Measurements from ENCODE around the gene CYP3A7. TPM values are rescaled to one million over a fixed set of nuclear protein-coding genes. Genes with fewer than 3 reads are reported as not detected.

The CYP3A7 gene
- total RNA-seq = not detected
- under 1 TPM in 1 of 2 donors, not detected in 1; 0.08 TPM for polyA plus RNA-seq
- total RNA-seq = not detected

GRCh38 chr7:99734987-99735386, at the start of gene CYP3A7:
Gene CYP3A7 (minus strand): TSS chr7:99735196. CDS start chr7:99735093, 103 bp downstream.
- Mint-ChIP-seq H3K36me3 (peaks cover 4 to 21% (median 12%) of the 10 kb centered on the region in 5 donors), H3K4me3 (no peak within 1 kb of the TSS), H3K9me3 (peaks cover 0 to 3% (median 0%) of the 10 kb centered on the region in 11 donors), H3K4me1 (peaks cover 0 to 5% (median 0%) of the 10 kb centered on the region in 7 donors), H3K27ac (no peak within 1 kb of the TSS), H3K27me3 (no peaks in the 10 kb centered on the region)
- ATAC-seq (no peak), DNase-seq (no peak)
- Histone ChIP-seq H3K27ac (ENCODE audit: low read depth, low read length) (no peak within 1 kb of the TSS), H3K9me3 (ENCODE audit: control insufficient read depth in 2 of 3, low read length in 3 of 3) (no peaks in the 10 kb centered on the region), H3K36me3 (ENCODE audit: control insufficient read depth in 2 of 3, insufficient read depth in 3 of 3, low read length in 3 of 3) (no peaks in the 10 kb centered on the region), H3K4me3 (ENCODE audit: low read length) (no peak within 1 kb of the TSS), H3K4me1 (ENCODE audit: control insufficient read depth in 2 of 2, insufficient read depth in 2 of 2, low read length in 2 of 2) (no peaks in the 10 kb centered on the region), H3K27me3 (ENCODE audit: control insufficient read depth in 2 of 2, insufficient read depth in 2 of 2, low read length in 2 of 2) (no peaks in the 10 kb centered on the region)
- ChIA-PET CTCF (no interaction called here), POLR2A (no interaction called here)
- intact Hi-C loops (cut with micrococcal nuclease) = no loop called here

- Mint-ChIP-seq H3K4me3 (no peak within 1 kb of the TSS), H3K27ac (no peak within 1 kb of the TSS), H3K27me3 (peaks cover 0 to 15% (median 5%) of the 10 kb centered on the region in 5 donors), H3K4me1 (peaks cover 0 to 20% (median 12%) of the 10 kb centered on the region in 7 donors), H3K36me3 (no peaks in the 10 kb centered on the region), H3K9me3 (peaks cover 0 to 2% (median 0%) of the 10 kb centered on the region in 11 donors)
- DNase-seq (no peak), ATAC-seq (no peak)
- CTCF ChIA-PET = no interaction called here
- no peaks in the 10 kb centered on the region for H3K4me1 ChIP-seq (ENCODE audit: control insufficient read depth in 2 of 2, insufficient read depth in 2 of 2, low read length in 2 of 2)
- H3K4me3 ChIP-seq (ENCODE audit: low read length) = no peak within 1 kb of the TSS
- no peaks in the 10 kb centered on the region for H3K9me3 ChIP-seq (ENCODE audit: control insufficient read depth in 2 of 3, low read length in 3 of 3)
- H3K27me3 ChIP-seq (ENCODE audit: control insufficient read depth in 2 of 2, insufficient read depth in 2 of 2, low read length in 2 of 2) = no peaks in the 10 kb centered on the region
- no peaks in the 10 kb centered on the region for H3K36me3 ChIP-seq (ENCODE audit: control insufficient read depth in 2 of 3, insufficient read depth in 3 of 3, low read length in 3 of 3)
- POLR2A ChIA-PET = interaction anchor here (0.6 kb wide), 1 partner anchor 1050 kb away, joined by 4 read pairs; no protein-coding TSS in a partner anchor
- no peak within 1 kb of the TSS for H3K27ac ChIP-seq (ENCODE audit: low read depth, low read length)
- intact Hi-C loops (cut with micrococcal nuclease) = no loop called here
Observed at GRCh38 chr7:99784007-99784406, 49.0 kb upstream of the CYP3A7 start, which contains the start of gene CYP3A4. Gene CYP3A4 (minus strand): TSS chr7:99784184. CDS start chr7:99784081, 103 bp downstream.

GRCh38 chr7:99782012-99782953, 47.3 kb upstream of the CYP3A7 start:
- H3K9me3 ChIP-seq (ENCODE audit: control insufficient read depth in 2 of 3, low read length in 3 of 3) = no peaks in the 10 kb centered on the region
- no peaks in the 10 kb centered on the region for H3K36me3 Mint-ChIP-seq
- no peaks in the 10 kb centered on the region for H3K36me3 ChIP-seq (ENCODE audit: control insufficient read depth in 2 of 3, insufficient read depth in 3 of 3, low read length in 3 of 3)
- no peaks in the 10 kb centered on the region for H3K27me3 ChIP-seq (ENCODE audit: control insufficient read depth in 2 of 2, insufficient read depth in 2 of 2, low read length in 2 of 2)
- DNase-seq = no peak
- intact Hi-C loops (cut with micrococcal nuclease) = no loop called here
- no peak overlapping the region for H3K27ac ChIP-seq (ENCODE audit: low read depth, low read length)
- peaks cover 0 to 2% (median 0%) of the 10 kb centered on the region in 11 donors for H3K9me3 Mint-ChIP-seq
- ChIA-PET CTCF (no interaction called here), POLR2A (no interaction called here)
- H3K4me3 ChIP-seq (ENCODE audit: low read length) = no peak overlapping the region
- no peak overlapping the region for H3K27ac Mint-ChIP-seq
- no peak for ATAC-seq
- peaks cover 0 to 15% (median 10%) of the 10 kb centered on the region in 5 donors for H3K27me3 Mint-ChIP-seq
- H3K4me1 Mint-ChIP-seq = peaks cover 0 to 11% (median 6%) of the 10 kb centered on the region in 7 donors
- no peak overlapping the region for H3K4me3 Mint-ChIP-seq
- no peaks in the 10 kb centered on the region for H3K4me1 ChIP-seq (ENCODE audit: control insufficient read depth in 2 of 2, insufficient read depth in 2 of 2, low read length in 2 of 2)

- no peaks in the 10 kb centered on the region for H3K27me3 ChIP-seq (ENCODE audit: control insufficient read depth in 2 of 2, insufficient read depth in 2 of 2, low read length in 2 of 2)
- intact Hi-C loops (cut with micrococcal nuclease) = no loop called here
- H3K9me3 Mint-ChIP-seq = peaks cover 0 to 5% (median 2%) of the 10 kb centered on the region in 11 donors
- ATAC-seq (no peak), DNase-seq (no peak)
- no peaks in the 10 kb centered on the region for H3K36me3 Mint-ChIP-seq
- peaks cover 0 to 1% (median 0%) of the 10 kb centered on the region in 7 donors for H3K4me1 Mint-ChIP-seq
- H3K4me3 Mint-ChIP-seq = no peak overlapping the region
- H3K27ac ChIP-seq (ENCODE audit: low read depth, low read length) = no peak overlapping the region
- H3K9me3 ChIP-seq (ENCODE audit: control insufficient read depth in 2 of 3, low read length in 3 of 3) = no peaks in the 10 kb centered on the region
- H3K27me3 Mint-ChIP-seq = peaks cover 5 to 25% (median 14%) of the 10 kb centered on the region in 5 donors
- ChIA-PET POLR2A (no interaction called here), CTCF (no interaction called here)
- H3K36me3 ChIP-seq (ENCODE audit: control insufficient read depth in 2 of 3, insufficient read depth in 3 of 3, low read length in 3 of 3) = no peaks in the 10 kb centered on the region
- no peaks in the 10 kb centered on the region for H3K4me1 ChIP-seq (ENCODE audit: control insufficient read depth in 2 of 2, insufficient read depth in 2 of 2, low read length in 2 of 2)
- no peak overlapping the region for H3K4me3 ChIP-seq (ENCODE audit: low read length)
- H3K27ac Mint-ChIP-seq = no peak overlapping the region
Observed at GRCh38 chr7:99780588-99780987, 45.6 kb upstream of the CYP3A7 start.

- H3K9me3 Mint-ChIP-seq = peaks cover 0 to 10% (median 4%) of the 10 kb centered on the region in 11 donors
Observed at GRCh38 chr7:99779949-99780348, 45.0 kb upstream of the CYP3A7 start.

GRCh38 chr7:99778880-99779279, 43.9 kb upstream of the CYP3A7 start:
- intact Hi-C loops (cut with micrococcal nuclease) = no loop called here
- ATAC-seq (no peak), DNase-seq (no peak)
- POLR2A ChIA-PET = no interaction called here
- Histone ChIP-seq H3K9me3 (ENCODE audit: control insufficient read depth in 2 of 3, low read length in 3 of 3) (no peaks in the 10 kb centered on the region), H3K27ac (ENCODE audit: low read depth, low read length) (no peak overlapping the region), H3K36me3 (ENCODE audit: control insufficient read depth in 2 of 3, insufficient read depth in 3 of 3, low read length in 3 of 3) (no peaks in the 10 kb centered on the region), H3K4me3 (ENCODE audit: low read length) (no peak overlapping the region), H3K4me1 (ENCODE audit: control insufficient read depth in 2 of 2, insufficient read depth in 2 of 2, low read length in 2 of 2) (no peaks in the 10 kb centered on the region), H3K27me3 (ENCODE audit: control insufficient read depth in 2 of 2, insufficient read depth in 2 of 2, low read length in 2 of 2) (no peaks in the 10 kb centered on the region)
- peaks cover 0 to 16% (median 5%) of the 10 kb centered on the region in 11 donors for H3K9me3 Mint-ChIP-seq
- CTCF ChIA-PET = no interaction called here
- peaks cover 11 to 35% (median 21%) of the 10 kb centered on the region in 5 donors for H3K27me3 Mint-ChIP-seq
- no peak overlapping the region for H3K4me3 Mint-ChIP-seq
- H3K27ac Mint-ChIP-seq = no peak overlapping the region
- peaks cover 0 to 1% (median 0%) of the 10 kb centered on the region in 7 donors for H3K4me1 Mint-ChIP-seq
- H3K36me3 Mint-ChIP-seq = no peaks in the 10 kb centered on the region

More at GRCh38 chr7:99779949-99780348, 45.0 kb upstream of the CYP3A7 start:
- H3K27me3 ChIP-seq (ENCODE audit: control insufficient read depth in 2 of 2, insufficient read depth in 2 of 2, low read length in 2 of 2) = no peaks in the 10 kb centered on the region
- Mint-ChIP-seq H3K36me3 (no peaks in the 10 kb centered on the region), H3K27ac (no peak overlapping the region), H3K4me3 (no peak overlapping the region), H3K27me3 (peaks cover 7 to 32% (median 18%) of the 10 kb centered on the region in 5 donors), H3K4me1 (peaks cover 0 to 1% (median 0%) of the 10 kb centered on the region in 7 donors)
- POLR2A ChIA-PET = no interaction called here
- ATAC-seq (no peak), DNase-seq (no peak)
- no peaks in the 10 kb centered on the region for H3K9me3 ChIP-seq (ENCODE audit: control insufficient read depth in 2 of 3, low read length in 3 of 3)
- CTCF ChIA-PET = no interaction called here
- no peaks in the 10 kb centered on the region for H3K4me1 ChIP-seq (ENCODE audit: control insufficient read depth in 2 of 2, insufficient read depth in 2 of 2, low read length in 2 of 2)
- intact Hi-C loops (cut with micrococcal nuclease) = no loop called here
- no peak overlapping the region for H3K27ac ChIP-seq (ENCODE audit: low read depth, low read length)
- H3K4me3 ChIP-seq (ENCODE audit: low read length) = no peak overlapping the region
- no peaks in the 10 kb centered on the region for H3K36me3 ChIP-seq (ENCODE audit: control insufficient read depth in 2 of 3, insufficient read depth in 3 of 3, low read length in 3 of 3)

Measured in naive thymus-derived CD4-positive, alpha-beta T cell (primary cell).